Mucosa of rectum (tissue), 2 donors: ENCODE measurements around the gene TMEM161B.
"Not testable (repeated sequence)": the region's sequence is repeated elsewhere in the genome, so short reads cannot be mapped to it uniquely, and the experiment has no call there.

ENCODE experiments used
- H3K27ac ChIP-seq, 2 donors: one replicate each; pipeline ENCODE4 v1.7.0; 2013; ENCODE audit warnings: inconsistent platforms in 2 of 2, low read depth in 2 of 2, low read length in 2 of 2
- H3K27me3 ChIP-seq, 2 donors: one replicate each; pipeline ENCODE4 v1.7.0; 2013; ENCODE audit warnings: low read length in 2 of 2; ENCODE audit not compliant: control insufficient read depth in 2 of 2, insufficient read depth in 2 of 2
- H3K36me3 ChIP-seq, 2 donors: one replicate each; pipeline ENCODE4 v1.7.0; 2013; ENCODE audit warnings: low read length in 2 of 2; ENCODE audit not compliant: control insufficient read depth in 2 of 2, insufficient read depth in 2 of 2
- H3K4me1 ChIP-seq, 2 donors: one replicate each; pipeline ENCODE4 v1.7.0; 2013; ENCODE audit warnings: low read length in 2 of 2, mild to moderate bottlenecking in 1 of 2; ENCODE audit not compliant: control insufficient read depth in 2 of 2, insufficient read depth in 2 of 2
- H3K4me3 ChIP-seq, 2 donors: one replicate each; pipeline ENCODE4 v1.7.0; 2013; ENCODE audit warnings: low read length in 2 of 2
- H3K9ac ChIP-seq, 2 donors: one replicate each; pipeline ENCODE4 v1.7.0; 2013; ENCODE audit warnings: low read length in 2 of 2, low read depth in 1 of 2, mild to moderate bottlenecking in 1 of 2
- H3K9me3 ChIP-seq, 2 donors: one replicate each; pipeline ENCODE4 v1.7.0; 2013; ENCODE audit warnings: low read length in 2 of 2; ENCODE audit not compliant: control insufficient read depth in 2 of 2
- donor health status: healthy.
- donor health status: Normal muscosa, but diverticular disease.

Gene TMEM161B

GRCh38 chr5:88251048-88251711 is 17.5 kb downstream of the TMEM161B start:
- no peaks in the 10 kb centered on the region for H3K27me3 ChIP-seq
- no peaks in the 10 kb centered on the region for H3K4me1 ChIP-seq
- H3K27ac ChIP-seq, result no peak overlapping the region
- no peaks in the 10 kb centered on the region for H3K36me3 ChIP-seq
- H3K9ac ChIP-seq, result no peak overlapping the region
- H3K4me3 ChIP-seq, result no peak overlapping the region
- H3K9me3 ChIP-seq, result no peaks in the 10 kb centered on the region

- no peaks in the 10 kb centered on the region for H3K27me3 ChIP-seq
- H3K9me3 ChIP-seq, result no peaks in the 10 kb centered on the region
- no peak overlapping the region for H3K27ac ChIP-seq
- H3K4me1 ChIP-seq, result no peaks in the 10 kb centered on the region
- no peaks in the 10 kb centered on the region for H3K36me3 ChIP-seq
- no peak overlapping the region for H3K4me3 ChIP-seq
- no peak overlapping the region for H3K9ac ChIP-seq
Measured at GRCh38 chr5:88250010-88250409, 18.6 kb downstream of the TMEM161B start.

GRCh38 chr5:88248743-88249540 is 19.7 kb downstream of the TMEM161B start:
- H3K9ac ChIP-seq, result no peak overlapping the region
- H3K27ac ChIP-seq, result no peak overlapping the region
- H3K4me3 ChIP-seq, result no peak overlapping the region
- no peaks in the 10 kb centered on the region for H3K36me3 ChIP-seq
- H3K9me3 ChIP-seq, result no peaks in the 10 kb centered on the region
- H3K27me3 ChIP-seq, result no peaks in the 10 kb centered on the region
- H3K4me1 ChIP-seq, result no peaks in the 10 kb centered on the region

GRCh38 chr5:88248094-88248493 is 20.6 kb downstream of the TMEM161B start:
- H3K27me3 ChIP-seq, result no peaks in the 10 kb centered on the region
- H3K9ac ChIP-seq, result no peak overlapping the region

GRCh38 chr5:88245893-88246244 is 22.8 kb downstream of the TMEM161B start:
- no peak overlapping the region for H3K9ac ChIP-seq
- no peaks in the 10 kb centered on the region for H3K4me1 ChIP-seq
- no peaks in the 10 kb centered on the region for H3K36me3 ChIP-seq
- no peak overlapping the region for H3K27ac ChIP-seq
- no peak overlapping the region for H3K4me3 ChIP-seq
- no peaks in the 10 kb centered on the region for H3K9me3 ChIP-seq
- no peaks in the 10 kb centered on the region for H3K27me3 ChIP-seq

More at GRCh38 chr5:88248094-88248493, 20.6 kb downstream of the TMEM161B start:
- H3K36me3 ChIP-seq, result no peaks in the 10 kb centered on the region
- no peaks in the 10 kb centered on the region for H3K4me1 ChIP-seq
- H3K4me3 ChIP-seq, result no peak overlapping the region
- H3K27ac ChIP-seq, result no peak overlapping the region
- H3K9me3 ChIP-seq, result no peaks in the 10 kb centered on the region

- Histone ChIP-seq H3K36me3 (no peaks in the 10 kb centered on the region), H3K4me1 (no peaks in the 10 kb centered on the region), H3K27ac (no peak overlapping the region)
Measured at GRCh38 chr5:88245241-88245892, 23.3 kb downstream of the TMEM161B start.

GRCh38 chr5:88244686-88245085 is 24.0 kb downstream of the TMEM161B start:
- H3K9ac ChIP-seq, result no peak overlapping the region
- H3K4me1 ChIP-seq, result no peaks in the 10 kb centered on the region
- no peak overlapping the region for H3K27ac ChIP-seq
- H3K36me3 ChIP-seq, result no peaks in the 10 kb centered on the region
- no peaks in the 10 kb centered on the region for H3K27me3 ChIP-seq
- H3K4me3 ChIP-seq, result no peak overlapping the region
- H3K9me3 ChIP-seq, result no peaks in the 10 kb centered on the region

More at GRCh38 chr5:88245241-88245892, 23.3 kb downstream of the TMEM161B start:
- H3K27me3 ChIP-seq, result no peaks in the 10 kb centered on the region
- H3K9ac ChIP-seq, result no peak overlapping the region
- no peak overlapping the region for H3K4me3 ChIP-seq
- no peaks in the 10 kb centered on the region for H3K9me3 ChIP-seq

- not testable (repeated sequence) for H3K27ac ChIP-seq, H3K36me3 ChIP-seq, H3K4me3 ChIP-seq, H3K9me3 ChIP-seq, H3K4me1 ChIP-seq, H3K9ac ChIP-seq, H3K27me3 ChIP-seq
Measured at GRCh38 chr5:88243493-88243892, 25.2 kb downstream of the TMEM161B start.

- no peak overlapping the region for H3K9ac ChIP-seq
- H3K4me1 ChIP-seq, result no peaks in the 10 kb centered on the region
- H3K4me3 ChIP-seq, result no peak overlapping the region
- no peaks in the 10 kb centered on the region for H3K9me3 ChIP-seq
- no peak overlapping the region for H3K27ac ChIP-seq
- peaks cover 0 to 3% of the 10 kb centered on the region in 2 donors for H3K36me3 ChIP-seq
- no peaks in the 10 kb centered on the region for H3K27me3 ChIP-seq
Measured at GRCh38 chr5:88238732-88239131, 29.9 kb downstream of the TMEM161B start.
